IMR-90 (cell line): Measurements from ENCODE around the gene RAP1GAP2.

Experiments used
- BHLHE40 ChIP-seq: fragments of 150-350 bp; IDR thresholded peaks from 2 replicates; pipeline ENCODE4 v1.6.1; 2016; ENCODE audit warnings: mild to moderate bottlenecking, low read depth, low read length
- CTCF ChIP-seq: conservative IDR thresholded peaks from 2 replicates; pipeline ENCODE4 v1.5.1; 2012; ENCODE audit warnings: mild to moderate bottlenecking, low read depth, low read length, improper control_type of control experiment
- MAFK ChIP-seq: IDR thresholded peaks from 2 replicates; pipeline ENCODE4 v1.6.1; 2012; ENCODE audit warnings: low read depth, low read length, improper control_type of control experiment
- MAZ ChIP-seq: IDR thresholded peaks from 2 replicates; pipeline ENCODE4 v1.6.1; 2012; ENCODE audit warnings: low read depth, mild to moderate bottlenecking, low read length, improper control_type of control experiment, moderate library complexity, borderline replicate concordance
- NFE2L2 ChIP-seq: fragments of 150-350 bp; IDR thresholded peaks from 2 replicates; pipeline ENCODE4 v1.6.1; 2016; ENCODE audit warnings: low read depth, mild to moderate bottlenecking, low read length
- POLR2A ChIP-seq: IDR thresholded peaks from 2 replicates; pipeline ENCODE4 v1.6.1; 2012; ENCODE audit warnings: mild to moderate bottlenecking, low read depth, low read length
- RCOR1 ChIP-seq: IDR thresholded peaks from 2 replicates; pipeline ENCODE4 v1.6.1; 2012; ENCODE audit warnings: mild to moderate bottlenecking, low read length, improper control_type of control experiment; ENCODE audit not compliant: insufficient replicate concordance
- RFX5 ChIP-seq: IDR thresholded peaks from 2 replicates; pipeline ENCODE4 v1.8.0; 2012; ENCODE audit warnings: low read depth, mild to moderate bottlenecking, low read length, moderate library complexity

GRCh38 chr17:2844416-2844815 is 48.2 kb downstream of the RAP1GAP2 start:
- TF ChIP-seq NFE2L2 (no peak), RFX5 (no peak), MAFK (no peak), POLR2A (no peak), CTCF (no peak), BHLHE40 (no peak), RCOR1 (no peak), MAZ (no peak)
